A549 (cell line): ENCODE data around the gene UMODL1. TPM values are rescaled to one million over a fixed set of nuclear protein-coding genes. Genes with fewer than 3 reads are reported as not detected.
A peak's percentile ranks its signal among the peaks of the same experiment; 100 is the strongest.

Experiments
- ATAC-seq, 2 experiments: fragments of 200-7000 bp in 1 of 2; fragments of >200 bp in 1 of 2; cut with Nextera tagmentation in 1 of 2; cut with Tn5 transposase in 1 of 2; 3 replicates each; pipeline versions ENCODE4 v1.8.0 to v1.9.1; 2018 to 2020; ENCODE audit warnings: mild to moderate bottlenecking in 1 of 2, moderate library complexity in 1 of 2
- CTCF ChIA-PET: fragments of 300-600 bp; sonication (Branson Sonifier 250); formaldehyde crosslinking; extraction: SDS; loops from one replicate; lab custom pipeline; 2021; ENCODE audit warnings: antibody characterized with exemption, inconsistent platforms; lab: Yijun Ruan, JAX
- POLR2A ChIA-PET: fragments of 350-600 bp; formaldehyde crosslinking; extraction: SDS; loops from one replicate; lab custom pipeline; 2021; ENCODE audit warnings: antibody characterized with exemption, inconsistent platforms; lab: Yijun Ruan, JAX
- DNase-seq, 2 experiments: peaks; one replicate each; pipeline versions ENCODE4 v3.0.0 to v3.0.0-alpha.2; 2011 to 2016; ENCODE audit warnings: low read depth in 1 of 2, low spot score in 1 of 2
- FAIRE-seq: peaks from 2 replicates; lab custom pipeline; 2011; peaks lifted over from hg19 to GRCh38; lab: Jason Lieb, UNC
- H3K27ac ChIP-seq, 2 experiments: fragments of >200 bp; sonication (Bioruptor Twin); formaldehyde crosslinking; 3 replicates each; pipeline ENCODE4 v1.5.1; 2016 to 2017
- H3K4me1 ChIP-seq: fragments of >200 bp; sonication (Bioruptor Twin); formaldehyde crosslinking; 3 replicates; pipeline ENCODE4 v1.6.1; 2016
- H3K4me2 ChIP-seq: fragments of >200 bp; sonication (Bioruptor Twin); formaldehyde crosslinking; 3 replicates; pipeline ENCODE4 v1.6.1; 2016
- H3K4me3 ChIP-seq: fragments of >200 bp; sonication (Bioruptor Twin); formaldehyde crosslinking; 3 replicates; pipeline ENCODE4 v1.5.1; 2016
- H3K9me3 ChIP-seq: fragments of >200 bp; sonication (Bioruptor Twin); formaldehyde crosslinking; 3 replicates; pipeline ENCODE4 v1.6.1; 2016
- CBX2 ChIP-seq: fragments of 200-600 bp; sonication (generic); IDR thresholded peaks from 2 replicates; pipeline ENCODE4 v1.6.1; 2016; ENCODE audit warnings: low read depth, mild to moderate bottlenecking, borderline replicate concordance
- CHD4 ChIP-seq: fragments of 200-600 bp; sonication (generic); IDR thresholded peaks from 2 replicates; pipeline ENCODE4 v1.6.1; 2016; ENCODE audit warnings: antibody characterized with exemption, mild to moderate bottlenecking, borderline replicate concordance
- EHMT2 ChIP-seq: fragments of 200-600 bp; sonication (generic); IDR thresholded peaks from 2 replicates; pipeline ENCODE4 v1.6.1; 2016; ENCODE audit warnings: antibody characterized with exemption, low read depth, mild to moderate bottlenecking, moderate library complexity
- ESRRA ChIP-seq: fragments of 150-350 bp; IDR thresholded peaks from 2 replicates; pipeline ENCODE4 v1.6.1; 2014; ENCODE audit warnings: mild to moderate bottlenecking, low read length, borderline replicate concordance
- FOSL2 ChIP-seq, 2 experiments: fragments of 450-650 bp in 1 of 2; fragments of >200 bp in 1 of 2; sonication (Bioruptor Twin) in 1 of 2; formaldehyde crosslinking; IDR thresholded peaks; 2 replicates each; pipeline versions ENCODE4 v1.5.0 to v1.6.1; 2016 to 2020; ENCODE audit warnings: mild to moderate bottlenecking in 1 of 2, moderate library complexity in 1 of 2
- GATA3 ChIP-seq: IDR thresholded peaks from 2 replicates; pipeline ENCODE4 v1.6.1; 2012; ENCODE audit warnings: borderline replicate concordance
- HDAC2 ChIP-seq: fragments of 200-600 bp; sonication (generic); IDR thresholded peaks from 2 replicates; pipeline ENCODE4 v1.6.1; 2016
- HMGXB4 ChIP-seq: fragments of 250-450 bp; sonication (Bioruptor Pico); IDR thresholded peaks from 2 replicates; pipeline ENCODE4 v1.5.0; 2021; ENCODE audit warnings: mild to moderate bottlenecking, moderate library complexity, borderline replicate concordance
- HOXA7 ChIP-seq: fragments of 250-450 bp; sonication (Bioruptor Pico); IDR thresholded peaks from 2 replicates; pipeline ENCODE4 v1.5.0; 2020; ENCODE audit warnings: mild to moderate bottlenecking, moderate library complexity
- HOXB5 ChIP-seq: fragments of 250-450 bp; sonication (Bioruptor Pico); IDR thresholded peaks from 2 replicates; pipeline ENCODE4 v1.5.0; 2020; ENCODE audit warnings: mild to moderate bottlenecking, moderate library complexity
- JUNB ChIP-seq: fragments of >200 bp; sonication (Bioruptor Twin); formaldehyde crosslinking; IDR thresholded peaks from 2 replicates; pipeline ENCODE4 v1.6.1; 2016
- KDM5A ChIP-seq: fragments of 200-600 bp; sonication (generic); IDR thresholded peaks from 2 replicates; pipeline ENCODE4 v1.6.1; 2016; ENCODE audit warnings: antibody characterized with exemption, mild to moderate bottlenecking
- MAFK ChIP-seq: fragments of 450-650 bp; IDR thresholded peaks from 2 replicates; pipeline ENCODE4 v1.6.1; 2014; ENCODE audit not compliant: partially characterized antibody
- NPAS2 ChIP-seq: fragments of 250-450 bp; sonication (Bioruptor Pico); IDR thresholded peaks from 2 replicates; pipeline ENCODE4 v1.8.0; 2022; ENCODE audit warnings: mild to moderate bottlenecking, moderate library complexity, borderline replicate concordance
- POLR2AphosphoS2 ChIP-seq: conservative IDR thresholded peaks from 2 replicates; pipeline ENCODE4 v1.6.1; 2012; ENCODE audit warnings: low read length, improper control_type of control experiment, inconsistent platforms
- SMC3 ChIP-seq: fragments of >200 bp; sonication (Bioruptor Twin); formaldehyde crosslinking; IDR thresholded peaks from 3 replicates; pipeline ENCODE4 v1.6.1; 2018; ENCODE audit warnings: inconsistent platforms
- TFCP2L1 ChIP-seq: fragments of 250-450 bp; sonication (Bioruptor Pico); IDR thresholded peaks from 2 replicates; pipeline ENCODE4 v1.5.0; 2021; ENCODE audit warnings: mild to moderate bottlenecking
- ZFP36 ChIP-seq: fragments of 450-650 bp; IDR thresholded peaks from 2 replicates; pipeline ENCODE4 v1.6.1; 2014; ENCODE audit warnings: borderline replicate concordance; ENCODE audit not compliant: partially characterized antibody
- ZSCAN20 ChIP-seq: fragments of 250-450 bp; sonication (Bioruptor Pico); IDR thresholded peaks from 2 replicates; pipeline ENCODE4 v1.8.0; 2022; ENCODE audit warnings: mild to moderate bottlenecking, moderate library complexity
- WGBS: methylation state at CpG from one replicate; pipeline ENCODE4 v1.1.6; 2017; ENCODE audit errors: missing lambda C conversion rate; 5-methylcytosine and 5-hydroxymethylcytosine counted together
- polyA plus RNA-seq, 4 experiments: library from polyadenylated mRNA; depleted of rRNA in 3 of 4; stranded (reverse); fragments of >200 nt; fragmentation: RNase III in 1 of 4; extraction: RNeasy Plus Mini Kit Qiagen cat#74134 plus additional on column Dnase treatment in 1 of 4; gene quantifications; 2 replicates in 3 of 4; 3 replicates in 1 of 4; pipeline ENCODE4 v1.2.3, GENCODE V29; 2011 to 2017
- TF ChIP-seq, protein P1 (sequence below): fragments of 250-450 bp; sonication (Bioruptor Pico); IDR thresholded peaks from 2 replicates; pipeline ENCODE4 v1.5.0; 2020; ENCODE audit warnings: low read depth, mild to moderate bottlenecking, moderate library complexity
- TF ChIP-seq, protein P2 (sequence below): fragments of 450-650 bp; IDR thresholded peaks from 2 replicates; pipeline ENCODE4 v1.6.1; 2014; ENCODE audit warnings: antibody characterized with exemption

UMODL1 gene
- polyA plus RNA-seq, 2 of the 4 experiments (the other 2 are of a cell fraction) = not detected

DNA sequence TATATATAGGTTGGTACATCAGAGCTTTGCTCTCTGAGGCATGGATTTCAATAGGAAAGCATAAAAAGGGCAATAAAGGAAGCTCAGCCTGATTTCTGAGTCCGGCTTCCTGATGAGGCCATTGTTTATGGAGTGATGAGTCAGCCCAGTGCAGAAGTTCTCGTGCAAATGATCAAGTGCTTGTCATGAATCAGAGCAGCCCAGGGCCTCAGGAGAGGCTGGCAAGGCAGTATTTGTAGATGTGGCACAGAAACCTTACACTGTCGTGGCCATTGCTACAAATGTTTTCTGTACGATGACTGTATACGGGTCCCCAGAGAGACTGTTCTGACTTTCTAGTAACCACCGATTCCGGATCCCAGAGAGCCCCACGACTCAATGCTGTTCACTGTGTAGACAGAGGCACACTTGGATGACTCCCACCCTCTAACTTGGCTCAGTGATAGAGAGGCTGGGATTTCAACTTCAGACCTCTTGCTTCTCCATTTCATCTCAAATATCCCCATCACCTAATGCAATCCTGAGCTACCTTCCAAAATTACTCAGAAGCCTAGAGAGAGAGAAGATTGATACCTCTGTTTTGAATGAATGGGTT, 26.8 kb downstream of the UMODL1 start:
- TF ChIP-seq CBX2 = no peak
- TF ChIP-seq ZSCAN20 (CRISPR knock-in tag) = no peak
- no peak for TF ChIP-seq CHD4
- TF ChIP-seq NPAS2 (CRISPR knock-in tag) = no peak
- TF ChIP-seq KDM5A = no peak
- no peak for TF ChIP-seq HOXA7 (CRISPR knock-in tag)
- TF ChIP-seq HOXB5 (CRISPR knock-in tag) = no peak
- no peak for TF ChIP-seq HDAC2
- no peak for TF ChIP-seq ZFP36
- no peak for TF ChIP-seq TFCP2L1
- peak; percentile 52; the same call in 1 of the 2 replicates for TF ChIP-seq FOSL2 (IDR thresholded peaks at IDR 0.05)
- peak; percentile 80 for TF ChIP-seq FOSL2 (CRISPR knock-in tag; IDR thresholded peaks at IDR 0.05)
- no peak for TF ChIP-seq POLR2AphosphoS2
- TF ChIP-seq, protein P1, sequence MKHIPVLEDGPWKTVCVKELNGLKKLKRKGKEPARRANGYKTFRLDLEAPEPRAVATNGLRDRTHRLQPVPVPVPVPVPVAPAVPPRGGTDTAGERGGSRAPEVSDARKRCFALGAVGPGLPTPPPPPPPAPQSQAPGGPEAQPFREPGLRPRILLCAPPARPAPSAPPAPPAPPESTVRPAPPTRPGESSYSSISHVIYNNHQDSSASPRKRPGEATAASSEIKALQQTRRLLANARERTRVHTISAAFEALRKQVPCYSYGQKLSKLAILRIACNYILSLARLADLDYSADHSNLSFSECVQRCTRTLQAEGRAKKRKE (CRISPR knock-in tag) = no peak
- peak; percentile 67 for TF ChIP-seq MAFK
- TF ChIP-seq HMGXB4 (CRISPR knock-in tag) = no peak
- no peak for TF ChIP-seq GATA3
- TF ChIP-seq, protein P2, sequence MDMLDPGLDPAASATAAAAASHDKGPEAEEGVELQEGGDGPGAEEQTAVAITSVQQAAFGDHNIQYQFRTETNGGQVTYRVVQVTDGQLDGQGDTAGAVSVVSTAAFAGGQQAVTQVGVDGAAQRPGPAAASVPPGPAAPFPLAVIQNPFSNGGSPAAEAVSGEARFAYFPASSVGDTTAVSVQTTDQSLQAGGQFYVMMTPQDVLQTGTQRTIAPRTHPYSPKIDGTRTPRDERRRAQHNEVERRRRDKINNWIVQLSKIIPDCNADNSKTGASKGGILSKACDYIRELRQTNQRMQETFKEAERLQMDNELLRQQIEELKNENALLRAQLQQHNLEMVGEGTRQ = no peak
- TF ChIP-seq SMC3 = no peak
- TF ChIP-seq JUNB = 0 out of 2 replicates have a peak, but pooled peaks have one; percentile 15
- Histone ChIP-seq H3K4me2 (peak overlapping the region; percentile 51), H3K9me3 (0 out of 3 replicates have a peak, but pooled peaks cover 3% of the 10 kb centered on the region), H3K4me1 (peaks cover 11% of the 10 kb centered on the region), H3K27ac (peak overlapping the region; percentile 71 to 75), H3K4me3 (no peak overlapping the region)
- POLR2A ChIA-PET = interaction anchor here (0.6 to 1.0 kb wide), 2 partner anchors 12 to 289 kb away, joined by 3 read pairs; no protein-coding TSS in a partner anchor
- FAIRE-seq (no peak), DNase-seq (peak; percentile 84), ATAC-seq (peak; percentile 96 to 98)
- CTCF ChIA-PET = interaction anchor here (1.6 to 5.1 kb wide), 3 partner anchors 10 to 20 kb away, joined by 3 to 38 read pairs (median 8); no protein-coding TSS in a partner anchor
- 2% methylated on average over 8 of the region's 8 CpGs for WGBS

GRCh38 chr21:42098957-42099505, 27.9 kb downstream of the UMODL1 start:
- POLR2A ChIA-PET = no interaction called here
- Histone ChIP-seq H3K4me2 (no peak overlapping the region), H3K27ac (peak overlapping the region in 1 of 2 experiments; percentile 43; a peak in 3 of 6 replicates), H3K4me3 (no peak overlapping the region), H3K9me3 (0 out of 3 replicates have a peak, but pooled peaks cover 3% of the 10 kb centered on the region), H3K4me1 (peaks cover 11% of the 10 kb centered on the region)
- CTCF ChIA-PET = interaction anchor here (1.2 to 5.1 kb wide), 5 partner anchors 8 to 489 kb away, joined by 3 to 38 read pairs (median 5); no protein-coding TSS in a partner anchor
- DNase-seq (no peak), FAIRE-seq (no peak), ATAC-seq (no peak)
- 96% methylated on average over 19 of the region's 21 CpGs for WGBS
- TF ChIP-seq EHMT2 (no peak), ESRRA (no peak)
